ENCODE data around the gene DHX15. TPM values are rescaled to one million over a fixed set of nuclear protein-coding genes. Genes with fewer than 3 reads are reported as not detected.

The DHX15 gene
- total RNA-seq, 2 donors from 2014 or later = 193 to 195 TPM

DNA sequence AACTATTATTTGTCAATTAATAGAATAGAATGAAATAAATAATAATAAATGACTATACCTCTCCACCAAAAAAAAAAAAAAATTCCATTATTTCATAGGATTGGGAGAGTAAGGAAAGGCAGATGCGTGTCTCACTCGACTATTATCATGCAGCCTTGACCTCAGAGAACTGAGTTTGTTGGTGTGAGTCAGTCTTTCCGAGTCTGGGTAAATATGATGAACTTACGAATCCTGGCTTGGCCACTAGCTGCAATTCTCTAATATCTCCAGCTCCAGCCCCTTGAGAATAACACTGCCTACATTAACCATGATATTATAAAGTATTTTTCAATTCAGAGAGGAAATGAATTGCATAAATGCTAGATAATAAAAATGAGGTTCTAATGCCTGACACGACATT lies 46.6 kb upstream of the DHX15 start:
- Mint-ChIP-seq H3K9me3 (no peaks in the 10 kb centered on the region), H3K27me3 (ENCODE audit: insufficient read depth) (no peaks in the 10 kb centered on the region), H3K27ac (no peak overlapping the region), H3K4me3 (no peak overlapping the region), H3K4me1 (no peaks in the 10 kb centered on the region), H3K36me3 (ENCODE audit: low read depth) (no peaks in the 10 kb centered on the region)
- no peaks in the 10 kb centered on the region for H3K27me3 ChIP-seq (ENCODE audit: control insufficient read depth, insufficient read depth, low read length, poor library complexity, severe bottlenecking)
- no peak overlapping the region for H3K4me3 ChIP-seq (ENCODE audit: low read length)
- 88 to 91% methylated on average over 2 to 5 of the region's 5 CpGs for WGBS, 2 experiments (ENCODE audit: insufficient coverage in 1 of 2, insufficient read length in 1 of 2)
- H3K27ac ChIP-seq (ENCODE audit: low read depth, low read length) = no peak overlapping the region
- no peak for DNase-seq
- H3K36me3 ChIP-seq (ENCODE audit: control insufficient read depth, insufficient read depth, low read length) = no peaks in the 10 kb centered on the region
- TF ChIP-seq, protein P1, sequence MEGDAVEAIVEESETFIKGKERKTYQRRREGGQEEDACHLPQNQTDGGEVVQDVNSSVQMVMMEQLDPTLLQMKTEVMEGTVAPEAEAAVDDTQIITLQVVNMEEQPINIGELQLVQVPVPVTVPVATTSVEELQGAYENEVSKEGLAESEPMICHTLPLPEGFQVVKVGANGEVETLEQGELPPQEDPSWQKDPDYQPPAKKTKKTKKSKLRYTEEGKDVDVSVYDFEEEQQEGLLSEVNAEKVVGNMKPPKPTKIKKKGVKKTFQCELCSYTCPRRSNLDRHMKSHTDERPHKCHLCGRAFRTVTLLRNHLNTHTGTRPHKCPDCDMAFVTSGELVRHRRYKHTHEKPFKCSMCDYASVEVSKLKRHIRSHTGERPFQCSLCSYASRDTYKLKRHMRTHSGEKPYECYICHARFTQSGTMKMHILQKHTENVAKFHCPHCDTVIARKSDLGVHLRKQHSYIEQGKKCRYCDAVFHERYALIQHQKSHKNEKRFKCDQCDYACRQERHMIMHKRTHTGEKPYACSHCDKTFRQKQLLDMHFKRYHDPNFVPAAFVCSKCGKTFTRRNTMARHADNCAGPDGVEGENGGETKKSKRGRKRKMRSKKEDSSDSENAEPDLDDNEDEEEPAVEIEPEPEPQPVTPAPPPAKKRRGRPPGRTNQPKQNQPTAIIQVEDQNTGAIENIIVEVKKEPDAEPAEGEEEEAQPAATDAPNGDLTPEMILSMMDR (conservative IDR thresholded peaks at IDR 0.05) = no peak
- no peaks in the 10 kb centered on the region for H3K9me3 ChIP-seq (ENCODE audit: control insufficient read depth, low read length)
- no peaks in the 10 kb centered on the region for H3K4me1 ChIP-seq (ENCODE audit: control insufficient read depth, insufficient read depth, low read length)
- no peak overlapping the region for H3K9ac ChIP-seq (ENCODE audit: extremely low read depth, low read length, poor library complexity, severe bottlenecking)

DNA sequence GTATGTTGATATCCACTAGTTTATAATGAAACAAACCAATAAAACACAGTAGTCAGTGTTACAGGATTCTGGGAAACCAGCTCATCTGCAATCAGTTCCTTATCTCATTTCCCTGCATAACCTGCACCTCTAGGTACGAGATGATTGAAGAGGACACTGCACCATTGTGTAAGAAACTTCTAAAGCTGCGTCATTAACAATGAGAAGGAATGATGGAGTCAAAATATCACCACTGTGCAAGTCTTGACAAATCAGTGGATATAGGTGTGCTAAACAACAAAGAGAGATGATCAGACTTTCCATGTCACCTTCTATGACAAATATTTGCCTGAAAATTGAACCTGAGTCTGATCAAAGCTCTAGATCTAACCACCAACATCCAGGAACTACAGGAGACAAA lies 40.7 kb upstream of the DHX15 start:
- TF ChIP-seq, protein P1 (conservative IDR thresholded peaks at IDR 0.05) = no peak
- 70 to 79% methylated on average over 2 of the region's 2 CpGs for whole genome bisulfite sequencing, 2 experiments (ENCODE audit: insufficient coverage in 1 of 2, insufficient read length in 1 of 2)
- Histone ChIP-seq H3K9ac (ENCODE audit: extremely low read depth, low read length, poor library complexity, severe bottlenecking) (no peak overlapping the region), H3K4me3 (ENCODE audit: low read length) (no peak overlapping the region), H3K27ac (ENCODE audit: low read depth, low read length) (no peak overlapping the region), H3K4me1 (ENCODE audit: control insufficient read depth, insufficient read depth, low read length) (no peaks in the 10 kb centered on the region), H3K27me3 (ENCODE audit: control insufficient read depth, insufficient read depth, low read length, poor library complexity, severe bottlenecking) (no peaks in the 10 kb centered on the region), H3K9me3 (ENCODE audit: control insufficient read depth, low read length) (peaks cover 17% of the 10 kb centered on the region), H3K36me3 (ENCODE audit: control insufficient read depth, insufficient read depth, low read length) (no peaks in the 10 kb centered on the region)
- Mint-ChIP-seq H3K4me3 (no peak overlapping the region), H3K9me3 (peaks cover 17% of the 10 kb centered on the region), H3K36me3 (ENCODE audit: low read depth) (peaks cover 4% of the 10 kb centered on the region), H3K27ac (no peak overlapping the region), H3K27me3 (ENCODE audit: insufficient read depth) (no peaks in the 10 kb centered on the region), H3K4me1 (no peaks in the 10 kb centered on the region)
- DNase-seq = no peak

DNA sequence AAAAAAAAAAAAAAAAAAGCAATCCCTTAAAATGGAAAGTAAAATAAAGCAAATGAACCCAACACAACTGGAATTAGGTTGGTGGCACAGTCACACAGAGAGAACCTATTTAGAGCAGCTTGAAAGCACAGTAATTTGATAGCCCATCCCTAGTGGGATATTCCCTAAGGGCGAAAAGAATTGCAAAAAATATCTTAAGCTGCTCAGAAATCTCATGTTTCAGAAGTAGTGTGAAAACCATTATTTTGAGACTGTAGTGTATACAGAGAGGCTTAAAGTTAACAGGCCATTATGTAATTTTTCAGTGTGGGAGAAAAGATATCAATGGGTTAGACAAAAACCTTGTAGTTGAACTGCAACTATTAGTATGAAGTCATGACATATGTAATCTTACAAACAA lies 40.0 kb upstream of the DHX15 start:
- Histone ChIP-seq H3K27me3 (ENCODE audit: control insufficient read depth, insufficient read depth, low read length, poor library complexity, severe bottlenecking) (no peaks in the 10 kb centered on the region), H3K4me3 (ENCODE audit: low read length) (no peak overlapping the region), H3K27ac (ENCODE audit: low read depth, low read length) (no peak overlapping the region), H3K9ac (ENCODE audit: extremely low read depth, low read length, poor library complexity, severe bottlenecking) (no peak overlapping the region), H3K9me3 (ENCODE audit: control insufficient read depth, low read length) (peaks cover 20% of the 10 kb centered on the region), H3K36me3 (ENCODE audit: control insufficient read depth, insufficient read depth, low read length) (no peaks in the 10 kb centered on the region), H3K4me1 (ENCODE audit: control insufficient read depth, insufficient read depth, low read length) (no peaks in the 10 kb centered on the region)
- TF ChIP-seq, protein P1 (conservative IDR thresholded peaks at IDR 0.05) = no peak
- peaks cover 4% of the 10 kb centered on the region for H3K36me3 Mint-ChIP-seq (ENCODE audit: low read depth)
- H3K27me3 Mint-ChIP-seq (ENCODE audit: insufficient read depth) = no peaks in the 10 kb centered on the region
- H3K27ac Mint-ChIP-seq = no peak overlapping the region
- no peak for DNase-seq
- 34 to 67% methylated on average over 1 of the region's 1 CpG for WGBS, 2 experiments (ENCODE audit: insufficient coverage in 1 of 2, insufficient read length in 1 of 2)
- H3K4me1 Mint-ChIP-seq = no peaks in the 10 kb centered on the region
- H3K4me3 Mint-ChIP-seq = no peak overlapping the region
- H3K9me3 Mint-ChIP-seq = peaks cover 23% of the 10 kb centered on the region
